GM19395 (cell line): ENCODE data around the gene DNAH9.

ENCODE experiments used
- ATAC-seq: cut with Tn5 transposase; IDR thresholded peaks from one replicate; pipeline ENCODE4 v1.9.1; 2021; ENCODE audit warnings: mild to moderate bottlenecking, moderate library complexity; ENCODE audit not compliant: unreplicated experiment

DNAH9 gene

GRCh38 chr17:11836508-11836907, 238.2 kb downstream of the DNAH9 start:
- ATAC-seq: no peak

DNA sequence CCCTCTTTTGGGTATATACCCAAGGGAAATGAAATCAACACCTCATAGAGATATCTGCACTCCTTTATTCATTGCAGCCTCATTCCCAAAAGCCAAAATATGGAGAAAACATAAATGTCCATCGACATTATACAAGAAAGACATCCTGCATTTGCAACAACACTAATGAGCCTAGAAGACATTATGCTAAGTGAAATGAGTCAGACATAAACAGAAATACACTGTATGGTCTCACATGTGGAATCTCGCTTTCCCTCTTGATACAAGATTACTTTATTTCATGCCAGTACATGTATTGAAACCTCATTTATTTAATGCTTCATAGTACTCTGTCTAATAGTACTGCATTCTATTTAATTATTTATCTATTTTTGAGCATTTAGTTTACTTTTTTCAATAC, 241.8 kb downstream of the DNAH9 start:
- no peak for ATAC-seq

DNA sequence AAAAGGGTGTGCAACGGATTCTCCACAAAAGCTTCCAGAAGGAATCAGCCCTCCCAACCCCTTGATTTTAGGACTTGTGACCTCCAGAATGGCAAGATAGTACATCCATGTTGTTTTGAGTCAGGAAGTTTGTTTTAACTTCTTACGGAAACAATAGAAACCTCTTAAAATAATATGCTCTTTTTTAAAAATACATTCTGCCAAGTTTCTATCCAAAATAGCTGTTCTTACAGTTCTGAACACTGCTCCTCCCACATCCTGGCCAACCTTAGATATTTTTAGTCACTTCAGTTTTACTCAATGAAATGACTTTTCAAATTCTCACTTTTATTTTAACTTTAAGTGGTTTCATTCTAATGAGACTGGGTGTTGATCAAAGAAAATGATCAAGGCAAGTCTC, 242.6 kb downstream of the DNAH9 start:
- ATAC-seq: no peak

GRCh38 chr17:11848330-11848729, 250.1 kb downstream of the DNAH9 start:
- no peak for ATAC-seq

GRCh38 chr17:11852231-11852630, 254.0 kb downstream of the DNAH9 start:
- ATAC-seq: no peak

GRCh38 chr17:11852912-11853311, 254.6 kb downstream of the DNAH9 start:
- no peak for ATAC-seq

- no peak for ATAC-seq
Measured at GRCh38 chr17:11853321-11854151, 255.3 kb downstream of the DNAH9 start.

DNA sequence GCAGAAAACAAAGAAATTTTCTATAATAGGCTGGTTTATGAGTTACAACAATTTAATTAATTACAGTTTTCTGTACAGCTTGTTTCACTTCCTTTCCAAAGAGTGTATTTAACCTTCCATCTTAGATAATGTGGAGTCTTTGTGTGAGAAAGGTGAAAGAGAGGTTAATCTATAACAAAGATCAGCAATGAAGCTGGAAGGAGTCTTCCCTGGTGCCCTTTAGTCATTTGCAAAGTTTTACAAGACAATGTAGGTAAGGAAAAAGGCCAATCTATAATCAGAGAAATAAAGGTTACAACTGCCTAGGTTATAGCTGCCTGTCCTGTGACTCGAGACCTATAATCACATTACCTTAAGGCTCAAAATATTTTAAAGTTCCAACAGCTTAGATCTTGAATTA, 257.0 kb downstream of the DNAH9 start:
- ATAC-seq: no peak

DNA sequence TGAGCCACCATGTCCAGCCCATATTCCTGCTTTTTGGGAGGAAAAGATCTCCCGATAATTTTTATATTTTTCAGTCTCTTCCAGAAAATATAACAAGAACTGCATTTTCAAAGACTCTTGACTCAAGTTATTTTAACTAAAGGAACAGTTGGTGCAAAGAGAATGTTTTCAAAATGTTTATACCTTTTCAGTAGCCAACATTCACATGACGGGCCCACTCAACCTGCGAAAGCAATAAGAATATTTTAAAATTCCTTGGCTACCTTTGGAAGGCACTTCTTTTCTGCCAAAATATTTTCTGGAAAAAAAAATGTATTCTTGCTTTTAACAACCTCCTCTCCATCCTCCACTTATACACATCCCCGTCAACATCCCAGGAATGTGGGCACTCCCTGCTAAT, 258.7 kb downstream of the DNAH9 start:
- ATAC-seq: no peak

DNA sequence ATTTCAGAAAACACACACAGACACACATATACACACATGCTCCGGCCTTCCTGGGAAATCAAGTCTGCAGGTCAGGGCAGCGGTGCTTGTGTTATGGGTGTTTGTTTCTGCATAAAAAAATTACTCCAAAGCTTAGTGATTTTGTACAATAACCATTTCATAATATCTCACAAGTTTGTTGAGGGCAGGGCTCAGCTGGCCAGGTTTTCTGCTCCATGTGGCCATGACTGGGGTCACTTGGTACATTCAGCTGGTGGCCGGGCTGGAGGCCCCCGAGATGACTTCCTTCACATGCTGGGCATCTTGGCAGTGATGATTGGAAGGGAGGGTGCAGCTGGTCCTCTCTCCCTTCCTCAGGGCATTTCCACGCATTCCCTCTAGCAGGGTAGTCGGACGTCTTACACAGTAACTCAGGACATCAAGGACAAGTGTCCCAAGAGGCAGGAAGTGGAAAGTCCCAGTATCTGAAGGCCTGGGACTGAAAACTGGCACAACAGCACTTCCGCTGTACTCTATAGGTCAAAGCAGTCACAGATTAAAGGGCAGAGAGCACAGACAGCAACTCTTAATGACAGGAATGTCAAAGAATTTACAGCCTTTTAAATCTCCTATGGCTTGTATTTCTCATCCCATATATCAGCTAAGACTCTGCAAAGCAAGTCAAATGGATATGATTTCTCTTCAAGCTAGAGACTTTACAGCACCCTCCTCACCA, 271.6 kb downstream of the DNAH9 start:
- no peak for ATAC-seq

DNA sequence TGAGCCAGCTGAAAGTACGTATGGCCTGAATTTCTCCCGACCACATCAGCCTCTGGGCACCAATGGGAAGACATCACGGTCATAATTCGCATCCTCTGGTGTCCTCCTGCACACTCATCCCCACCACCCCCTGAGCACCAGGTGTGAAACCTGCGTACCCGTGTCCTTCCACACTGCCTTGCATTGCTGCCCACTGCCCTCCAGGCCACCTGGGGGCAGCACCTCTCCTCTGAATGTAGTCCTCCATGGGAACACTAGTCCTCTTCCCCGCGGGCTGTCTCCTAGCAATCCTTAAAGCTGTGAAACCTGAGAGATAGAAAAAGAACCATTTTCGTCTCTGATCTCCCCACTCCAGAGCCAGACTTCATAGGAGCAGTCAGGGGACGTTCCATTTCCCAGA, 273.5 kb downstream of the DNAH9 start:
- ATAC-seq: no peak

GRCh38 chr17:11874756-11875155, 276.5 kb downstream of the DNAH9 start:
- no peak for ATAC-seq

GRCh38 chr17:11880714-11881113, 282.4 kb downstream of the DNAH9 start:
- ATAC-seq: no peak

DNA sequence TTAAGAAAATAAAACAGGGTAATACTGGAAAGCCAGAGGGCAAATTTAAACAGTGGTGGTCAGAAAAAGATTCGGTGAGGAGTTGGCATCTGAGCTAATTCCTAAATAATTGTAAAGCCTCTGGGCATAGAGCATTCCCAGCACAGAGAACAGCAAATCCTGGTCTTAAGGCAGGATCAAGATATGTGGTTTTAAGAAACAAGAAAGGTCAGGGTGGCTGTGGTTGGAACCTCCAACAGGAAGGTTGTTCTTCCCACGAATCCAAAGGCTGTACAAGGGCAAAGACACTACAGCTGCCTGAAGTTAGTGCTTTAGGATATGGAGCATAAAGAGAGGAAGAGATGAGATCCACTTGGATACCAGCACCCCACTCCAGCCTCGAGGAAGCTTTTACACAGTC, 284.4 kb downstream of the DNAH9 start:
- ATAC-seq: no peak

GRCh38 chr17:11885051-11885450, 286.8 kb downstream of the DNAH9 start:
- ATAC-seq: no peak

DNA sequence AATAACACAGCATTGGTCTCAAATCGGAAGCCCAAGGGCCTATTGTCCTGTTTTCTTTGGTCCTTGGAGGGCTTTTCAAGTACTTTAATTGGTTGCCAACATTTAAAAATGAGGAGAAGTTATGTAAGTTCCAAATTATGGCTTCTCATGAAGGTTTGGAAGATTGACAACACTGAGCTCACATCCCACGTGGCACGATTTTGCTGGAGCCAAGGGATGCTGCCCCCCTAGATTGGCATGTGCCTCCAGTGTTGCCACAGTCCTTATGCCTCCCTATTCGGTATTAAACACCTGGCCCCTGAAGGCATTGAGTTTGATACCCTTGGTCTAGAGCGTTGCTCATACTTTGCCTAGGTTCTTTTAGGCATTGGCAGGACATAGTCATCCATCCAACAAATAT, 291.0 kb downstream of the DNAH9 start:
- ATAC-seq: no peak

- no peak for ATAC-seq
Measured at GRCh38 chr17:11893862-11894261, 295.6 kb downstream of the DNAH9 start.

- no peak for ATAC-seq
Measured at GRCh38 chr17:11896199-11896598, 297.9 kb downstream of the DNAH9 start.

DNA sequence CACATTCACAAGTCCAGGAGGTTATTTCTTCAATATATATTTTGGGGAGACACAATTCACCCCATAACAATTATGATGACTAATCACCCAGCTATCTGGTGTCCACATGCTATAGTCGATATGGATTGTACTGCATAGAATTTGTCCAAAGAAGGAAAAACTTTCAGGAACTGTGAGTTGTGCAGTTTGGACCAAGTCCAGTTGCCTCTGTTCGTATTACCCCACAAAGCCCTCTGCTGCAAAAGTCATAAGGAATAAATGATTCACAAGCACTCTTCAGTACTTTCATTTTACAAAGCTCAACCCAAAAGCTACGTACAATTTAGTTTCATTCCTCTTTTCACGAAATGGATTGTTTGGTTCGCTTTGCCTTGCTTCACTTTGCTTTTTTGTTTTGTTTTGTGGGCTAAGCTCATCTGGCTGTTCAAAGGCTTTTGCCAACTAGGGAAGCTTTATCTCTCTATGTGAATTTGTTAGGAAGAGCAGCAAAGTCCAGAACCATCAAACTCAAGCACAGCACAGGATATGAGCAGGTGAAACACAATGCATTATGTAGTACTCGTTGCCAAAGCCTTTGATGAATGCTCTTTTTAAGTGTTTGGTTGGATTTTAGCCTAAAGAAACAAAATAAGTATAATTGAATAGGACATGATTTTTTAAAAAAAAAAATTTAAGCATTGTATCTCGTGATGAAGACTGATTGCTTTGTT, 300.4 kb downstream of the DNAH9 start:
- no peak for ATAC-seq

DNA sequence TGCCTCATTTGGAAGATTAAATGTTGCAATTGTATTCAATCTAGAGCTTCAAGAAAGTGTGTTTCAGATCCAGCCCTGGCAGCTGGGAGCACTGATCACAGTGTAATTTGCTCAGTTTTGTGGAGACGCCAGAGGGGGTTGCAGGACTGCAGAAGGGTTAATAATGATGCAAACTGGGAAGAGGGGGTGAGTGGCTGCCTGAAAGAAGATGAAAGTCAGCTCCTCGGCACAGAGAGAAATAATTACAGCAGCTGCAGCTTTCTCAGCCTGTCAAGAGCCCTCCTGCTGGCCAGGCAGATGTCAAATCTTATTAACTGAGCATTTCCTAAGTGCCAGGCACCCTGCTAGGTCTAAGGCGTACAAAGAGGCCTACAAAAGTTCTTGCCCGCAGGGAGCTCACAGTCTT, 301.3 kb downstream of the DNAH9 start:
- no peak for ATAC-seq

GRCh38 chr17:11900041-11900476, 301.8 kb downstream of the DNAH9 start:
- no peak for ATAC-seq

DNA sequence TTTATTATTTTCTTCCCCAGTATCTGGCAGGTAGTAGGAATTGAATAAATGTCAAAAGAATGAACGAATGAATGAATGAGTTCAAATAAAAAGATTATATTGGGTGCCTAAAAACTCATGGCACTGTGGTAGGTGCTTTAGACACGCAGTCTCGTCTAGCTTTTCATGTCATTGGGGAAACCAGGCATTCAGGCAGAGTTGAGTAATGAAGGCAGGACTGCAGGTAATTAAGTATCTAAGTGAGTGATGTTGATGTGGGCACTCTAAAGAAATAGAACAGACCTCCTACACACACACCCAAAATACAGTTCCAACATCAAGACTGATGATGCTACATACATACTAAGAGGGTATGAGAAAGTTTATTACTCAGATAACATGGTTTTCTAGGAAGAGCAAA, 302.4 kb downstream of the DNAH9 start:
- no peak for ATAC-seq
